OCI-LY3 (cell line): ENCODE measurements around the gene DPT.

Experiments used
- EZH2phosphoT487 ChIP-seq: fragments of 200-600 bp; shearing (Covaris generic); IDR thresholded peaks from 2 replicates; pipeline ENCODE4 v1.6.1; 2018; ENCODE audit warnings: antibody characterized with exemption, mixed run types, low read depth
- TF ChIP-seq, protein P1 (sequence below): fragments of 200-600, 300-600 bp; sonication (generic); IDR thresholded peaks from 2 replicates; pipeline ENCODE4 v1.5.1; 2014; ENCODE audit warnings: antibody characterized with exemption, low read length, low read depth

DNA sequence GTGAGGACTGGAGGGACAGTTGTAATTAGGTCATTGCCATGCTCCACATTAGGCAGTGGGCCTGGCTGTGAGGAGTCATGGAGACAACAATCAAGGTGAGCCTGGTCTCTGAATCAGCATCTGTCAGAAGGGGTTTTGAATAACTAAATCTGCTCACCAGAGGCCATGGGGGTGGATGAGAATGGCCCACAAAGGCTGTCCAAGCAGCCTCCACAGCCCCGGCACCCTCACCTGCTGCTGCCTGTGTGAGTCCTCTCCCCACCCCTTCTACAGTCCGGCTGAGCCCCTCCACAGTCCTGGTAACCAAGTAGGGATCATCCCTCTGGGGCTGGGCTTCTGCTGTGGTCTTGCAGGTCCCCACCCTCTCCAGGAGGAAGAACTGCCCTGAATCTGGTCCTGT, 2.3 kb downstream of the DPT start:
- TF ChIP-seq, protein P1, sequence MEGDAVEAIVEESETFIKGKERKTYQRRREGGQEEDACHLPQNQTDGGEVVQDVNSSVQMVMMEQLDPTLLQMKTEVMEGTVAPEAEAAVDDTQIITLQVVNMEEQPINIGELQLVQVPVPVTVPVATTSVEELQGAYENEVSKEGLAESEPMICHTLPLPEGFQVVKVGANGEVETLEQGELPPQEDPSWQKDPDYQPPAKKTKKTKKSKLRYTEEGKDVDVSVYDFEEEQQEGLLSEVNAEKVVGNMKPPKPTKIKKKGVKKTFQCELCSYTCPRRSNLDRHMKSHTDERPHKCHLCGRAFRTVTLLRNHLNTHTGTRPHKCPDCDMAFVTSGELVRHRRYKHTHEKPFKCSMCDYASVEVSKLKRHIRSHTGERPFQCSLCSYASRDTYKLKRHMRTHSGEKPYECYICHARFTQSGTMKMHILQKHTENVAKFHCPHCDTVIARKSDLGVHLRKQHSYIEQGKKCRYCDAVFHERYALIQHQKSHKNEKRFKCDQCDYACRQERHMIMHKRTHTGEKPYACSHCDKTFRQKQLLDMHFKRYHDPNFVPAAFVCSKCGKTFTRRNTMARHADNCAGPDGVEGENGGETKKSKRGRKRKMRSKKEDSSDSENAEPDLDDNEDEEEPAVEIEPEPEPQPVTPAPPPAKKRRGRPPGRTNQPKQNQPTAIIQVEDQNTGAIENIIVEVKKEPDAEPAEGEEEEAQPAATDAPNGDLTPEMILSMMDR = no peak
- TF ChIP-seq EZH2phosphoT487 = no peak
